ENCODE measurements around the gene PPDPF.

DNA sequence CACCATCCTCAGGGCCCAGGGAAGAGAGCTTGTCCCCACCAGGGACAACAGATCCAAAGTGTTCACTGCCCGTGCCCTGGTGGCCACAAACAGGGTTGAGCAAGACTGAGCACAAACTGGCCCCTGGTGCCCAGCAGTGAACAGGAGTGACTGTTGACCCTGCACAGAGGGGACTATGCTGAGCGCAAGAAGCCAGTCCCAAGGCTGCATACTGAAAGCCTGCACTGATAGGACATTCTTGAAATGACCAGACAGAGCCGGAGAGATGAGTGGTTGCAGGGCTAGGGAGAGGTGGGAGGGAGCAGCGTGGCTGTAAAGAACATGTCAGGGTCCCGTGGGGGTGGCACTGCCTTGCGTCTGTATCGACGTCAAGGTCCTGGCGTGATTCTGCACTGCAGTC, 30.5 kb downstream of the PPDPF start:
- TF ChIP-seq, protein P1, sequence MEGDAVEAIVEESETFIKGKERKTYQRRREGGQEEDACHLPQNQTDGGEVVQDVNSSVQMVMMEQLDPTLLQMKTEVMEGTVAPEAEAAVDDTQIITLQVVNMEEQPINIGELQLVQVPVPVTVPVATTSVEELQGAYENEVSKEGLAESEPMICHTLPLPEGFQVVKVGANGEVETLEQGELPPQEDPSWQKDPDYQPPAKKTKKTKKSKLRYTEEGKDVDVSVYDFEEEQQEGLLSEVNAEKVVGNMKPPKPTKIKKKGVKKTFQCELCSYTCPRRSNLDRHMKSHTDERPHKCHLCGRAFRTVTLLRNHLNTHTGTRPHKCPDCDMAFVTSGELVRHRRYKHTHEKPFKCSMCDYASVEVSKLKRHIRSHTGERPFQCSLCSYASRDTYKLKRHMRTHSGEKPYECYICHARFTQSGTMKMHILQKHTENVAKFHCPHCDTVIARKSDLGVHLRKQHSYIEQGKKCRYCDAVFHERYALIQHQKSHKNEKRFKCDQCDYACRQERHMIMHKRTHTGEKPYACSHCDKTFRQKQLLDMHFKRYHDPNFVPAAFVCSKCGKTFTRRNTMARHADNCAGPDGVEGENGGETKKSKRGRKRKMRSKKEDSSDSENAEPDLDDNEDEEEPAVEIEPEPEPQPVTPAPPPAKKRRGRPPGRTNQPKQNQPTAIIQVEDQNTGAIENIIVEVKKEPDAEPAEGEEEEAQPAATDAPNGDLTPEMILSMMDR (IDR thresholded peaks at IDR 0.05) = no peak
- no peak for TF ChIP-seq POLR2A (IDR thresholded peaks at IDR 0.05)

Data from uterus (tissue), 2 donors.